HCT116 (cell line): ENCODE data around the gene SLC34A1. TPM values are rescaled to one million over a fixed set of nuclear protein-coding genes. Genes with fewer than 3 reads are reported as not detected.

Experiments
- ATAC-seq: fragments of 200-7000 bp; cut with Tn5 transposase; 2 replicates; pipeline ENCODE4 v1.9.1; 2020; ENCODE audit warnings: mild to moderate bottlenecking, moderate library complexity
- BruUV-seq: library from RNA; stranded (reverse); fragments of 400-500 nt; replicated peaks from 2 replicates; lab custom pipeline; 2021; lab: Mats Ljungman, UMichigan
- CTCF ChIA-PET: fragments of 300-600 bp; sonication (Branson Sonifier 250); formaldehyde crosslinking; loops from one replicate; lab custom pipeline; 2021; ENCODE audit warnings: antibody characterized with exemption; lab: Charles Lee
- POLR2A ChIA-PET: fragments of 300-600, 350-600 bp; sonication (Branson Sonifier 250); formaldehyde crosslinking; loops from one replicate; lab custom pipeline; 2021; ENCODE audit warnings: antibody characterized with exemption; lab: Charles Lee
- RAD21 ChIA-PET, 2 experiments: fragments of 300-600 bp; sonication (Branson Sonifier 250); formaldehyde crosslinking; loops; one replicate each; lab custom pipeline; 2023; ENCODE audit warnings: low total read pairs in 2 of 2; ENCODE audit not compliant: uncharacterized antibody in 2 of 2, unreplicated experiment in 2 of 2, low non-redundant PET in 1 of 2; lab: Charles Lee
- DNase-seq: peaks from one replicate; pipeline ENCODE4 v3.0.0-alpha.2; 2010; ENCODE audit warnings: low read depth, low spot score
- H2AFZ ChIP-seq: fragments of 200-600 bp; shearing (Covaris generic), sonication (generic); 2 replicates; pipeline ENCODE4 v1.6.1; 2017; ENCODE audit warnings: low read depth, mixed run types, mixed read lengths, antibody characterized with exemption, low read length; ENCODE audit not compliant: poor library complexity, severe bottlenecking
- H3K27ac ChIP-seq: 2 replicates; pipeline ENCODE4 v1.5.1; 2012; ENCODE audit warnings: low read depth, low read length
- H3K27me3 ChIP-seq: fragments of 200-600 bp; sonication (generic); 2 replicates; pipeline ENCODE4 v1.6.1; 2016; ENCODE audit warnings: mixed run types, low read length, mixed read lengths; ENCODE audit not compliant: insufficient read depth
- H3K36me3 ChIP-seq, 2 experiments: fragments of 200-500 bp in 1 of 2; fragments of 200-600 bp in 1 of 2; sonication (Bioruptor generic) in 1 of 2; sonication (generic) in 1 of 2; 2 replicates each; pipeline versions ENCODE4 v1.5.1 to v1.6.1; 2014 to 2016; ENCODE audit warnings: low read length in 2 of 2, inconsistent platforms in 1 of 2, mixed read lengths in 1 of 2, mixed run types in 1 of 2; ENCODE audit not compliant: insufficient read depth in 2 of 2, control insufficient read depth in 1 of 2
- H3K4me1 ChIP-seq, 2 experiments: fragments of 200-600 bp in 1 of 2; sonication (generic) in 1 of 2; 2 replicates each; pipeline versions ENCODE4 v1.5.1 to v1.6.1; 2012 to 2017; ENCODE audit warnings: low read length in 2 of 2, inconsistent platforms in 1 of 2, mild to moderate bottlenecking in 1 of 2, mixed read lengths in 1 of 2, mixed run types in 1 of 2, moderate library complexity in 1 of 2; ENCODE audit not compliant: insufficient read depth in 2 of 2, control insufficient read depth in 1 of 2
- H3K4me2 ChIP-seq: fragments of 200-600 bp; sonication (generic); 2 replicates; pipeline ENCODE4 v1.6.1; 2017; ENCODE audit warnings: mixed run types, low read length, mixed read lengths
- H3K4me3 ChIP-seq, 2 experiments: fragments of 200-600 bp in 1 of 2; sonication (generic) in 1 of 2; replicated peaks in 1 of 2; 2 replicates each; pipeline ENCODE4 v1.5.1; 2011 to 2016; ENCODE audit warnings: low read length in 2 of 2, control low read depth in 1 of 2, low read depth in 1 of 2, mild to moderate bottlenecking in 1 of 2, mixed read lengths in 1 of 2, mixed run types in 1 of 2
- H3K79me2 ChIP-seq: fragments of 200-600 bp; sonication (generic); 2 replicates; pipeline ENCODE4 v1.6.1; 2017; ENCODE audit warnings: mild to moderate bottlenecking, mixed run types, low read length, moderate library complexity, mixed read lengths; ENCODE audit not compliant: insufficient read depth
- H3K9ac ChIP-seq: fragments of 200-600 bp; sonication (generic); 2 replicates; pipeline ENCODE4 v1.6.1; 2016; ENCODE audit warnings: low read length, mixed read lengths
- H3K9me2 ChIP-seq: fragments of 200-600 bp; sonication (generic), shearing (Covaris generic); 2 replicates; pipeline ENCODE4 v1.6.1; 2017; ENCODE audit warnings: mixed run types, mild to moderate bottlenecking, moderate library complexity; ENCODE audit not compliant: insufficient read depth
- H3K9me3 ChIP-seq, 2 experiments: fragments of 200-500 bp in 1 of 2; fragments of 200-600 bp in 1 of 2; sonication (Bioruptor generic) in 1 of 2; sonication (generic) in 1 of 2; 2 replicates each; pipeline ENCODE4 v1.6.1; 2014 to 2017; ENCODE audit warnings: low read length in 2 of 2, mixed read lengths in 2 of 2, inconsistent platforms in 1 of 2, low read depth in 1 of 2, mild to moderate bottlenecking in 1 of 2, mixed run types in 1 of 2, moderate library complexity in 1 of 2; ENCODE audit not compliant: control insufficient read depth in 1 of 2, insufficient read depth in 1 of 2
- H4K20me1 ChIP-seq: fragments of 200-600 bp; sonication (generic), shearing (Covaris generic); 2 replicates; pipeline ENCODE4 v1.6.1; 2017; ENCODE audit warnings: mixed run types, mild to moderate bottlenecking, moderate library complexity; ENCODE audit not compliant: insufficient read depth
- ATF3 ChIP-seq: IDR thresholded peaks from 2 replicates; pipeline ENCODE4 v1.6.1; 2012
- CBX3 ChIP-seq: IDR thresholded peaks from 2 replicates; pipeline ENCODE4 v1.6.1; 2012; ENCODE audit warnings: low read depth
- CEBPB ChIP-seq: IDR thresholded peaks from 2 replicates; pipeline ENCODE4 v1.6.1; 2012; ENCODE audit warnings: low read depth
- CTCF ChIP-seq, 3 experiments: fragments of 200-600 bp in 1 of 3; sonication (generic) in 1 of 3; IDR thresholded peaks in 2 of 3; conservative IDR thresholded peaks in 1 of 3; 2 replicates each; pipeline ENCODE4 v1.5.1; 2012 to 2017; ENCODE audit warnings: low read depth in 2 of 3, low read length in 2 of 3, antibody characterized with exemption in 1 of 3, borderline replicate concordance in 1 of 3, control low read depth in 1 of 3, mild to moderate bottlenecking in 1 of 3, mixed read lengths in 1 of 3, mixed run types in 1 of 3, moderate library complexity in 1 of 3; ENCODE audit not compliant: insufficient read depth in 1 of 3
- EGR1 ChIP-seq: IDR thresholded peaks from 2 replicates; pipeline ENCODE4 v1.6.1; 2012; ENCODE audit warnings: low read depth
- ELF1 ChIP-seq: IDR thresholded peaks from 2 replicates; pipeline ENCODE4 v1.6.1; 2012; ENCODE audit warnings: low read depth, borderline replicate concordance
- EZH2 ChIP-seq: fragments of 200-600 bp; sonication (generic); IDR thresholded peaks from 2 replicates; pipeline ENCODE4 v1.6.1; 2017; ENCODE audit warnings: antibody characterized with exemption, mixed run types
- EZH2phosphoT487 ChIP-seq: fragments of 200-600 bp; IDR thresholded peaks from 2 replicates; pipeline ENCODE4 v1.6.1; 2018; ENCODE audit warnings: antibody characterized with exemption, borderline replicate concordance
- FOSL1 ChIP-seq: IDR thresholded peaks from 2 replicates; pipeline ENCODE4 v1.6.1; 2012; ENCODE audit warnings: low read depth
- JUND ChIP-seq: IDR thresholded peaks from 2 replicates; pipeline ENCODE4 v1.6.1; 2012
- MAX ChIP-seq: IDR thresholded peaks from 2 replicates; pipeline ENCODE4 v1.6.1; 2012
- POLR2A ChIP-seq: IDR thresholded peaks from 2 replicates; pipeline ENCODE4 v1.7.0; 2011; ENCODE audit warnings: borderline replicate concordance; ENCODE audit not compliant: insufficient read depth, insufficient read length; ENCODE audit errors: extremely low read depth
- POLR2AphosphoS5 ChIP-seq: IDR thresholded peaks from 2 replicates; pipeline ENCODE4 v1.6.1; 2011; ENCODE audit warnings: mild to moderate bottlenecking, low read depth, low read length, moderate library complexity
- RAD21 ChIP-seq: IDR thresholded peaks from 2 replicates; pipeline ENCODE4 v1.6.1; 2012; ENCODE audit warnings: low read depth, mild to moderate bottlenecking
- REST ChIP-seq: IDR thresholded peaks from 2 replicates; pipeline ENCODE4 v1.6.1; 2012; ENCODE audit warnings: low read depth
- SIN3A ChIP-seq: IDR thresholded peaks from 2 replicates; pipeline ENCODE4 v1.6.1; 2012; ENCODE audit warnings: low read depth
- SP1 ChIP-seq: IDR thresholded peaks from 2 replicates; pipeline ENCODE4 v1.6.1; 2012; ENCODE audit warnings: low read depth
- SRF ChIP-seq: IDR thresholded peaks from 2 replicates; pipeline ENCODE4 v1.6.1; 2012; ENCODE audit warnings: low read depth
- TCF7L2 ChIP-seq: IDR thresholded peaks from 2 replicates; pipeline ENCODE4 v1.7.0; 2011; ENCODE audit warnings: borderline replicate concordance, inconsistent platforms; ENCODE audit not compliant: insufficient read depth, insufficient read length; ENCODE audit errors: extremely low read depth
- YY1 ChIP-seq: IDR thresholded peaks from 2 replicates; pipeline ENCODE4 v1.6.1; 2011; ENCODE audit warnings: low read length, low read depth, moderate library complexity, mild to moderate bottlenecking; ENCODE audit not compliant: insufficient replicate concordance; ENCODE audit errors: extremely low read depth
- ZFX ChIP-seq: fragments of 450-650 bp; IDR thresholded peaks from 2 replicates; pipeline ENCODE4 v1.6.1; 2017
- ZNF274 ChIP-seq: fragments of 200-500 bp; sonication (Bioruptor generic); IDR thresholded peaks from 2 replicates; pipeline ENCODE4 v1.6.1; 2014; ENCODE audit warnings: mild to moderate bottlenecking, low read depth, low read length, inconsistent platforms
- intact Hi-C: fragments of 100-400 bp; cut with micrococcal nuclease; formaldehyde crosslinking; loops from 2 replicates; pipeline ENCODE4 v1.10.0; 2022
- total RNA-seq: library from RNA; stranded (reverse); gene quantifications from one replicate; pipeline ENCODE4 v1.2.1, GENCODE V29; 2021; ENCODE audit not compliant: unreplicated experiment

The SLC34A1 gene
- total RNA-seq, 1 experiment from 2014 or later = not detected

- RAD21 ChIA-PET = no interaction called here
- peak within 1 kb of the TSS; percentile 91 for H2AFZ ChIP-seq
- H3K4me2 ChIP-seq = peak within 1 kb of the TSS; percentile 91
- H3K79me2 ChIP-seq = peaks cover 48% of the 10 kb centered on the region
- H3K4me1 ChIP-seq = peaks cover 14 to 16% of the 10 kb centered on the region in 2 experiments
- H3K27ac ChIP-seq = peak within 1 kb of the TSS; percentile 77
- BruUV-seq = no TSS peak
- CTCF ChIA-PET = interaction anchor here (1.2 to 2.3 kb wide), 5 partner anchors 15 to 103 kb away, joined by 3 to 9 read pairs (median 7); no protein-coding TSS in a partner anchor
- H3K9me2 ChIP-seq = no peaks in the 10 kb centered on the region
- DNase-seq (peak; percentile 93), ATAC-seq (peak; percentile 98)
- H4K20me1 ChIP-seq = no peaks in the 10 kb centered on the region
- peaks cover 0 to 4% of the 10 kb centered on the region in 2 experiments; a peak in 1 of 4 replicates for H3K9me3 ChIP-seq
- intact Hi-C loops = no loop called here
- peak within 1 kb of the TSS; percentile 98 to 100 for H3K4me3 ChIP-seq
- H3K27me3 ChIP-seq = no peaks in the 10 kb centered on the region
- POLR2A ChIA-PET = interaction anchor here (0.7 to 2.8 kb wide), 9 partner anchors 9 to 103 kb away, joined by 3 to 9 read pairs (median 4); partner anchors contain the start of gene PRR7
- peaks cover 7 to 8% of the 10 kb centered on the region in 2 experiments; a peak in 3 of 4 replicates for H3K36me3 ChIP-seq
- peak within 1 kb of the TSS; percentile 92 for H3K9ac ChIP-seq
- no peak for TF ChIP-seq RAD21
- TF ChIP-seq SRF = no peak
- no peak for TF ChIP-seq SIN3A
- no peak for TF ChIP-seq EZH2
- TF ChIP-seq CEBPB = no peak
- TF ChIP-seq TCF7L2 = peak; percentile 45
- TF ChIP-seq EZH2phosphoT487 = no peak
- no peak for TF ChIP-seq EGR1
- peak; percentile 52; the same call in 1 of the 2 replicates for TF ChIP-seq ZFX
- TF ChIP-seq YY1 = peak; percentile 94
- peak; percentile 92 for TF ChIP-seq POLR2AphosphoS5
- peak; percentile 44 for TF ChIP-seq POLR2A
- no peak for TF ChIP-seq SP1
- TF ChIP-seq REST = no peak
- TF ChIP-seq ELF1 = no peak
- TF ChIP-seq CBX3 = no peak
- no peak for TF ChIP-seq ZNF274
- no peak for TF ChIP-seq CTCF (IDR thresholded peaks at IDR 0.05 in 2 of 3, conservative IDR thresholded peaks at IDR 0.05 in 1 of 3; ENCODE audit: borderline replicate concordance in 1 of 3, insufficient read depth in 1 of 3, low read depth in 2 of 3, low read length in 2 of 3)
- no peak for TF ChIP-seq MAX
- no peak for TF ChIP-seq ATF3
- no peak for TF ChIP-seq JUND
- TF ChIP-seq FOSL1 = no peak
Observed at GRCh38 chr5:177351392-177352329, 32.6 kb upstream of the SLC34A1 start, which contains the start of gene LMAN2. Gene LMAN2, minus strand, starts transcription at chr5:177351668. Its CDS starts 21 bp downstream, at chr5:177351647.
